Kidney (tissue), 14 donors: ENCODE results near the gene CNOT6. TPM values are rescaled to one million over a fixed set of nuclear protein-coding genes. Genes with fewer than 3 reads are reported as not detected.

Experiments used
- DNase-seq, 5 donors: peaks; one replicate each; pipeline ENCODE4 v3.0.0-alpha.2; 2013 to 2020
- FAIRE-seq: peaks from 2 replicates; lab custom pipeline; 2012; peaks lifted over from hg19 to GRCh38; lab: Jason Lieb, UNC
- H3K27ac ChIP-seq, 2 donors: one replicate each; pipeline ENCODE4 v1.7.0; 2013; ENCODE audit warnings: low read depth in 2 of 2, low read length in 2 of 2, inconsistent platforms in 1 of 2
- H3K27me3 ChIP-seq: one replicate; pipeline ENCODE4 v1.7.1; 2013; ENCODE audit warnings: low read length, inconsistent platforms; ENCODE audit not compliant: control insufficient read depth, insufficient read depth
- H3K36me3 ChIP-seq, 3 donors: one replicate each; pipeline versions ENCODE4 v1.7.0 to v1.7.1; 2013; ENCODE audit warnings: low read length in 3 of 3, control low read depth in 1 of 3, inconsistent platforms in 1 of 3; ENCODE audit not compliant: insufficient read depth in 3 of 3, control insufficient read depth in 2 of 3
- H3K4me1 ChIP-seq, 3 donors: one replicate each; pipeline versions ENCODE4 v1.7.0 to v1.7.1; 2013; ENCODE audit warnings: low read length in 3 of 3, inconsistent platforms in 1 of 3, low read depth in 1 of 3; ENCODE audit not compliant: control insufficient read depth in 2 of 3, insufficient read depth in 2 of 3
- H3K4me3 ChIP-seq, 3 donors: one replicate each; pipeline versions ENCODE4 v1.7.0 to v1.8.1; 2013; ENCODE audit warnings: low read length in 3 of 3, control low read depth in 1 of 3, inconsistent platforms in 1 of 3
- H3K9ac ChIP-seq, 3 donors: one replicate each; pipeline versions ENCODE4 v1.7.0 to v1.7.1; 2013; ENCODE audit warnings: low read length in 3 of 3, control low read depth in 1 of 3, inconsistent platforms in 1 of 3
- H3K9me3 ChIP-seq, 3 donors: one replicate each; pipeline versions ENCODE4 v1.7.0 to v1.7.1; 2013; ENCODE audit warnings: low read length in 3 of 3, control low read depth in 1 of 3, inconsistent platforms in 1 of 3; ENCODE audit not compliant: control insufficient read depth in 2 of 3, insufficient read depth in 1 of 3
- intact Hi-C: fragments of 100-400 bp; cut with DNase I; formaldehyde crosslinking; loops from one replicate; pipeline ENCODE4 v1.11.1; 2022
- polyA plus RNA-seq: library from polyadenylated mRNA; stranded (reverse); fragments of 350-450 nt; fragmentation: Illumina TruSeq; extraction: RNeasy Lipid Tissue Mini Kit (QIAGEN cat#74804); gene quantifications from one replicate; pipeline ENCODE4 v1.2.3, GENCODE V29; 2014; ENCODE audit warnings: low read depth, low replicate concordance; ENCODE audit not compliant: insufficient read depth
- total RNA-seq: library from RNA; stranded (reverse); fragmentation: NEBNext Ultra II Directional; extraction: Animal tissue kit (Norgen Biotek cat#: 25700); gene quantifications from one replicate; pipeline ENCODE4 v1.2.1, GENCODE V29; 2021
- TF ChIP-seq, protein P1 (sequence below): IDR thresholded peaks from 3 replicates; pipeline ENCODE4 v1.5.1; 2012; ENCODE audit warnings: mild to moderate bottlenecking, moderate library complexity, borderline replicate concordance; ENCODE audit not compliant: insufficient read depth; ENCODE audit errors: extremely low read depth
- donor health status: control.
- donor health status: control.
- donor health status: control.
- donor health status: control.
- donor health status: control.
- donor health status: DM: yes; HTN: yes; CAD: no.
- donor health status: Normal renal cell carcinoma (clear cell type).

The CNOT6 gene
- total and polyA plus RNA-seq, 2 donors from 2014 or later: 5.9 to 25.7 TPM

GRCh38 chr5:180533845-180534244 lies 39.7 kb downstream of the CNOT6 start:
- no peaks in the 10 kb centered on the region for H3K9me3 ChIP-seq
- peaks cover 2 to 8% (median 6%) of the 10 kb centered on the region in 3 donors for H3K36me3 ChIP-seq
- no peak overlapping the region for H3K9ac ChIP-seq
- DNase-seq: no peak
- H3K27ac ChIP-seq: no peak overlapping the region
- TF ChIP-seq, protein P1, sequence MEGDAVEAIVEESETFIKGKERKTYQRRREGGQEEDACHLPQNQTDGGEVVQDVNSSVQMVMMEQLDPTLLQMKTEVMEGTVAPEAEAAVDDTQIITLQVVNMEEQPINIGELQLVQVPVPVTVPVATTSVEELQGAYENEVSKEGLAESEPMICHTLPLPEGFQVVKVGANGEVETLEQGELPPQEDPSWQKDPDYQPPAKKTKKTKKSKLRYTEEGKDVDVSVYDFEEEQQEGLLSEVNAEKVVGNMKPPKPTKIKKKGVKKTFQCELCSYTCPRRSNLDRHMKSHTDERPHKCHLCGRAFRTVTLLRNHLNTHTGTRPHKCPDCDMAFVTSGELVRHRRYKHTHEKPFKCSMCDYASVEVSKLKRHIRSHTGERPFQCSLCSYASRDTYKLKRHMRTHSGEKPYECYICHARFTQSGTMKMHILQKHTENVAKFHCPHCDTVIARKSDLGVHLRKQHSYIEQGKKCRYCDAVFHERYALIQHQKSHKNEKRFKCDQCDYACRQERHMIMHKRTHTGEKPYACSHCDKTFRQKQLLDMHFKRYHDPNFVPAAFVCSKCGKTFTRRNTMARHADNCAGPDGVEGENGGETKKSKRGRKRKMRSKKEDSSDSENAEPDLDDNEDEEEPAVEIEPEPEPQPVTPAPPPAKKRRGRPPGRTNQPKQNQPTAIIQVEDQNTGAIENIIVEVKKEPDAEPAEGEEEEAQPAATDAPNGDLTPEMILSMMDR: no peak
- no peak for FAIRE-seq
- H3K4me3 ChIP-seq: no peak overlapping the region
- intact Hi-C loops: no loop called here
- no peaks in the 10 kb centered on the region for H3K4me1 ChIP-seq
- H3K27me3 ChIP-seq: no peaks in the 10 kb centered on the region

DNA sequence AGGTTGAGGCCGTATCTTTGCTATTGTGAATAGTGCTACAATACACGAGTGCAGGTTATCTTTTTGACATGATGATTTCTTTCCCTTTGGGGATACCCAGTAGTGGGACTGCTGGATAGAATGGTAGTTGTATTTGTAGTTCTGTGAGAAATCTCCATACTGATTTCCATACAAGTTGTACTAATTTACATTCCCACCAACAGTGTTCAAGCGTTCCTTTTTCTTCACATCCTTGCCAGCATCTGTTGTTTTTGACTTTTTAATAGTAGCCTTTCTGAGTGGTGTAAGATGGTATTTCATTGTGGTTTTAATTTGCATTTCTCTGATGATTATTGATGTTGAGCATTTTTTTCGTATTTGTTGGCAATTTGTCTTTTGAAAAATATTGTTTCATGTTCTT lies 41.4 kb downstream of the CNOT6 start:
- FAIRE-seq (no peak), DNase-seq (no peak)
- intact Hi-C loops: no loop called here
- no peaks in the 10 kb centered on the region for H3K4me1 ChIP-seq
- H3K36me3 ChIP-seq: peaks cover 2 to 6% (median 5%) of the 10 kb centered on the region in 3 donors
- H3K9ac ChIP-seq: no peak overlapping the region
- no peak overlapping the region for H3K27ac ChIP-seq
- no peak overlapping the region for H3K4me3 ChIP-seq
- TF ChIP-seq, protein P1: no peak
- no peaks in the 10 kb centered on the region for H3K9me3 ChIP-seq
- no peaks in the 10 kb centered on the region for H3K27me3 ChIP-seq

DNA sequence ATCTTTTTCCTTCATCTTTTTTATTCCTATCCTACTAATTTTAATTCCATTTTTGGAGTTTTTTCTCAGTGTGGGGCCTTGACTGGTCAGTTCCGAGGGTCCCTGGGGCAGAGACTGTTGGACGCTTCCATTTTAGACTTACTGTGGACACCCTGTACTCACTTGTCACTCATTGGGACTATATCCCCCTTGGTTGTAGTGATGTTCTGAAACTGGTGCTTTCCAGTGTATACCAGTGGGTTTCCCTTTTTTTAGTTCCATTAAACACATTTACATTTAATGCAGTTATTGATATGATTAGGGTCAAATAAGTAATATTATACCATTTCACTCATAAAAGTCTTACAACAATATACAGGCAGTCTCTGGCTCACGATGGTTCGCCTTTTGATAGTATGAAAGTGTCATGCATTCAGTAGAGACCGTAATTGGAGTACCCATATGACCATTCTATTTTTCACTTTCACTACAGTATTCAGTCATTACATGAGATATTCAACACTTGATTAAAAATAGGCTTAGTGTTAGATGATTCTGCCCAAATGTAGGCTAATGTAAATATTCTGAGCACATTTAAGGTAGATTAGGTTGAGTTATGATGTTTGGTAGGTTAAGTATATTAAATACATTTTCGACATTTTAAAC lies 46.0 kb downstream of the CNOT6 start:
- Histone ChIP-seq H3K9ac (no peak overlapping the region), H3K27me3 (no peaks in the 10 kb centered on the region), H3K27ac (no peak overlapping the region), H3K9me3 (no peaks in the 10 kb centered on the region), H3K4me1 (no peaks in the 10 kb centered on the region), H3K4me3 (no peak overlapping the region), H3K36me3 (no peaks in the 10 kb centered on the region)
- TF ChIP-seq, protein P1: no peak
- intact Hi-C loops: no loop called here
- FAIRE-seq: no peak
- DNase-seq: no peak

DNA sequence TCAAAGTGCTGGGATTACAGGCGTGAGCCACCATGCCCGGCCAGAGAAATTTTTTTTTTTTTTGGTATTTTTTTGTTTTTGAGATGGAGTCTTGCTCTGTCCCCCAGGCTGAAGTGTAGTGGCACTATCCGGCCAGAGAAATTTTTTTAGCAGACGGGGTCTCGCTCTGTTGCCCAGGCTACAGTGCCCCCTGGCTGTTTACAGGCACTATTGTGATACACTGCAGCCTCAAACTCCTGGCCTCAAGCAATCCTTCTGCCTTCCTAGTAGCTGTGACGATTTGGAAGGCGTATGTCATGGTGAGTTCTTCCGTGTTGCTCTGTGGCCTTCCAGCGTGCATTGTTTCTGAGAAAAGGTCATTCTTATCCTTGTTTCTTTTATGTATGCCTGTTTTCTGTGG lies 47.5 kb downstream of the CNOT6 start:
- TF ChIP-seq, protein P1: no peak
- Histone ChIP-seq H3K4me3 (no peak overlapping the region), H3K27ac (no peak overlapping the region), H3K9me3 (no peaks in the 10 kb centered on the region), H3K4me1 (no peaks in the 10 kb centered on the region), H3K27me3 (no peaks in the 10 kb centered on the region), H3K36me3 (no peaks in the 10 kb centered on the region), H3K9ac (no peak overlapping the region)
- FAIRE-seq (no peak), DNase-seq (no peak)
- intact Hi-C loops: no loop called here
